22Rv1 (cell line): ENCODE measurements around the gene SASH1.

Source experiments
- H3K27ac ChIP-seq: fragments of 450-650 bp; 2 replicates; pipeline ENCODE4 v1.5.1; 2017
- ZFX ChIP-seq: fragments of 450-650 bp; IDR thresholded peaks from 2 replicates; pipeline ENCODE4 v1.6.1; 2017; ENCODE audit warnings: antibody characterized with exemption, borderline replicate concordance
- TF ChIP-seq, protein P1 (sequence below): fragments of 450-650 bp; IDR thresholded peaks from 2 replicates; pipeline ENCODE4 v1.5.1; 2017; ENCODE audit warnings: mild to moderate bottlenecking

Gene SASH1

DNA sequence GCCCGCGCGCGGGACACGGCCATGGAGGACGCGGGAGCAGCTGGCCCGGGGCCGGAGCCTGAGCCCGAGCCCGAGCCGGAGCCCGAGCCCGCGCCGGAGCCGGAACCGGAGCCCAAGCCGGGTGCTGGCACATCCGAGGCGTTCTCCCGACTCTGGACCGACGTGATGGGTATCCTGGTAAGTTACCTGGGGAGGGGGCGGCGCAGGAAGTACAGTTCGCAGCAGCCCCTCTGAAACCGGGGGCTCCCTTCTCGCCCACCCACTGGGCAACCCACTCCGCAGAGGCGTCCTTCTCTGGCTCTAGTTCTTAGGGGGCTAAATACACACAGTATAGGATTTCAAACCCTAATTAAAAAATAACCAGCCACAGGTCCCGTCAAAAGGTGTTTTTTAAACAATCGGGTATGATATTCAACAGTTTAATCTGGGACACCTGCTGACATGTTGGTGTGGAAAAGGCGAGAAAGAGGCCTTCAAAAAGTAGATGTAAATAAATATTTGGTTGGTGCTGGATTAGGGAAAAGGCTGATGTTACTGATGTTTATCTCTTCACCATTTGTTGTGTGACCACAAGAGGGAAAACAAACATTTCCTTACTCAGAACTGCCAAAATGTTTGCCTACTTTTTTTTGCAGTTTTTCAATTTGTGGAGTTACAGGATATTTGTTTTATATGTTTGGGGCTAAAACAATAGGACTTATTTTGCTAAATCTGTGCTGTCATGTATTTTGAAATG is 577 bp downstream of the SASH1 start:
- peak overlapping the region; percentile 87 for H3K27ac ChIP-seq
- TF ChIP-seq ZFX, result no peak
- TF ChIP-seq, protein P1, sequence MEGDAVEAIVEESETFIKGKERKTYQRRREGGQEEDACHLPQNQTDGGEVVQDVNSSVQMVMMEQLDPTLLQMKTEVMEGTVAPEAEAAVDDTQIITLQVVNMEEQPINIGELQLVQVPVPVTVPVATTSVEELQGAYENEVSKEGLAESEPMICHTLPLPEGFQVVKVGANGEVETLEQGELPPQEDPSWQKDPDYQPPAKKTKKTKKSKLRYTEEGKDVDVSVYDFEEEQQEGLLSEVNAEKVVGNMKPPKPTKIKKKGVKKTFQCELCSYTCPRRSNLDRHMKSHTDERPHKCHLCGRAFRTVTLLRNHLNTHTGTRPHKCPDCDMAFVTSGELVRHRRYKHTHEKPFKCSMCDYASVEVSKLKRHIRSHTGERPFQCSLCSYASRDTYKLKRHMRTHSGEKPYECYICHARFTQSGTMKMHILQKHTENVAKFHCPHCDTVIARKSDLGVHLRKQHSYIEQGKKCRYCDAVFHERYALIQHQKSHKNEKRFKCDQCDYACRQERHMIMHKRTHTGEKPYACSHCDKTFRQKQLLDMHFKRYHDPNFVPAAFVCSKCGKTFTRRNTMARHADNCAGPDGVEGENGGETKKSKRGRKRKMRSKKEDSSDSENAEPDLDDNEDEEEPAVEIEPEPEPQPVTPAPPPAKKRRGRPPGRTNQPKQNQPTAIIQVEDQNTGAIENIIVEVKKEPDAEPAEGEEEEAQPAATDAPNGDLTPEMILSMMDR, result no peak

GRCh38 chr6:148345176-148345575 is 2.5 kb downstream of the SASH1 start:
- H3K27ac ChIP-seq, result no peak overlapping the region
- TF ChIP-seq, protein P1, result no peak
- no peak for TF ChIP-seq ZFX

DNA sequence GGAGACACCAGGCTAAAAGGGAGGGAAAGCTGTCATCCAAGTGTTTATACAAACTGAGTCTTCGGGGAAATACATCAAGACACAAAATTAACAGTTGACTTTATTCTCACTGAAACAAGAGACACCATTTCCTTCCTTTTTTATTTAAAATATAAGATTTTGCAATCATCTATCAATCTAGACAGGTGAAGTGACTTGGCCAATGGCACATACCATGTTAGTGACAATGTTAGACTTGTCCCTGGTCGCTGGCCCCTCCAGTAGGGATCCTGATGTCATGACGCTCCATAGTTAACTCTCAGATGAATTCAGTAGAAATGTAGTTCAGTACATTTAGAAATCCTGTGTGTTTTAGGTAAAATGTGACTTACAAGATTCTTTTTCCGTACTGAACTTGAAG is 2.9 kb downstream of the SASH1 start:
- no peak overlapping the region for H3K27ac ChIP-seq

GRCh38 chr6:148346681-148347440 is 4.2 kb downstream of the SASH1 start:
- no peak overlapping the region for H3K27ac ChIP-seq
- TF ChIP-seq, protein P1, result no peak
- TF ChIP-seq ZFX, result no peak

More for the DNA sequence above, 2.9 kb downstream of the SASH1 start:
- TF ChIP-seq, protein P1, result no peak
- TF ChIP-seq ZFX, result no peak

DNA sequence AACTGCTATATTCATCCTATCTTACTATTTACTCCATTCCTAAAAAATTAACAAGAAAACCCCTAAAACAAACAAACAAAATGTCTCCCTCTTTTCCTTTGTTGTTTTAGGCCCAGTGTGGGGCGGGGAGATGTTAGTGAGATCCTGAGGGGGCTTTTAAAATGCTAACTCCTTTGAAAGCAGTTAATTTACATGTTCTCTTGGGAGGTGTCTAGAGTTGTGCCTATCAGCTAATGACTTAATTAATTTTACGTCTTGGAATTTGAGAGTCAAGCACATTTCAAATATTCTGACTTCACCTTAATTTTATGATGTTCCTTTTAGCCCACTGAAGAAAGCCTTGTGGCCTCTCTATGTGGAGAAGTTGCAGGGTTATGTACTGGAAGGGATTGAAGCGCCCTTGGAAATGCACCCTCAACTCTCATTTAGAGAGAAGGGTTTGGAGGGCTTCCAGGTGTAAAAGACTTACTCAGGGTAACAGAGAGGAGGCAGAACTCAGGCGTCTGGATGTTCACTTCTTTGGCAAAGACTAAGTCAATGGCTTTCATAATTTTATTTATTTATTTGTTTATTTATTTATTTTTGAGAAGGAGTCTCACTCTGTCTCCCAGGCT is 4.9 kb downstream of the SASH1 start:
- TF ChIP-seq, protein P1, result no peak
- no peak for TF ChIP-seq ZFX
- H3K27ac ChIP-seq, result no peak overlapping the region

GRCh38 chr6:148348335-148348734 is 5.7 kb downstream of the SASH1 start:
- H3K27ac ChIP-seq, result no peak overlapping the region
- TF ChIP-seq, protein P1, result no peak
- no peak for TF ChIP-seq ZFX
